ENCODE measurements around the gene SORCS2. TPM values are rescaled to one million over a fixed set of nuclear protein-coding genes. Genes with fewer than 3 reads are reported as not detected.
A peak's percentile ranks its signal among the peaks of the same experiment; 100 is the strongest.

The SORCS2 gene
- polyA plus RNA-seq, 1 of the 3 experiments (the other 2 are of a cell fraction) = 1.6 TPM

GRCh38 chr4:7771056-7771455, 578.7 kb downstream of the SORCS2 start:
- 83% methylated on average over 6 of the region's 6 CpGs for WGBS (ENCODE audit: low lambda C conversion rate)
- Histone ChIP-seq H3K9me2 (no peaks in the 10 kb centered on the region), H3F3A (replicated peaks; ENCODE audit: insufficient read depth) (peaks cover 39% of the 10 kb centered on the region), H3K36me3 (replicated peaks in 1 of 2; ENCODE audit: control insufficient read depth in 1 of 2, insufficient read depth in 2 of 2, low read length in 1 of 2) (peaks cover 87 to 93% of the 10 kb centered on the region in 2 experiments), H3K9me3 (no peaks in the 10 kb centered on the region), H4K20me1 (ENCODE audit: insufficient read depth) (peaks cover 75% of the 10 kb centered on the region), H3K27ac (ENCODE audit: low read depth in 2 of 2, low read length in 1 of 2) (peak overlapping the region in 1 of 2 experiments; percentile 25; a peak in 1 of 4 replicates), H3K79me2 (ENCODE audit: insufficient read depth) (peaks cover 97% of the 10 kb centered on the region), H3K4me3 (ENCODE audit: low read depth in 2 of 2, low read length in 1 of 2) (no peak overlapping the region), H3K27me3 (ENCODE audit: insufficient read depth) (no peaks in the 10 kb centered on the region), H3K4me1 (ENCODE audit: control insufficient read depth in 1 of 2, insufficient read depth in 2 of 2, low read depth in 1 of 2, low read length in 1 of 2) (peaks cover 0 to 27% of the 10 kb centered on the region in 2 experiments; a peak in 1 of 4 replicates), H2AFZ (ENCODE audit: low read depth) (no peak overlapping the region), H3K4me2 (no peak overlapping the region), H3K9ac (no peak overlapping the region)
- ChIA-PET CTCF (interaction anchor here (0.6 to 7.2 kb wide), 25 partner anchors 8 to 579 kb away, joined by 3 to 137 read pairs (median 5); partner anchors contain the start of gene SORCS2), POLR2A (no interaction called here)
- no peak for DNase-seq
- TF ChIP-seq CHD2 (IDR thresholded peaks at IDR 0.05; ENCODE audit: low read length, partially characterized antibody) = no peak
- no peak for TF ChIP-seq ELF1 (IDR thresholded peaks at IDR 0.05)
- no peak for TF ChIP-seq RCOR1 (IDR thresholded peaks at IDR 0.05; ENCODE audit: low read length)
- no peak for TF ChIP-seq JUND (IDR thresholded peaks at IDR 0.05)
- no peak for TF ChIP-seq POLR2AphosphoS5 (IDR thresholded peaks at IDR 0.05; ENCODE audit: low read depth, low read length)
- no peak for TF ChIP-seq TEAD4 (IDR thresholded peaks at IDR 0.05; ENCODE audit: borderline replicate concordance, insufficient read depth)
- TF ChIP-seq SIN3A (IDR thresholded peaks at IDR 0.05; ENCODE audit: borderline replicate concordance, low read depth, low read length) = no peak
- no peak for TF ChIP-seq PBX3 (IDR thresholded peaks at IDR 0.05)
- TF ChIP-seq CTCF (IDR thresholded peaks at IDR 0.05) = no peak
- TF ChIP-seq SMC3 (IDR thresholded peaks at IDR 0.05; ENCODE audit: low read depth, low read length) = no peak
- TF ChIP-seq YY1 (IDR thresholded peaks at IDR 0.05; ENCODE audit: low read depth) = no peak
- TF ChIP-seq EP300 (IDR thresholded peaks at IDR 0.05; ENCODE audit: borderline replicate concordance in 1 of 2, low read depth in 1 of 2, low read length in 1 of 2) = no peak
- TF ChIP-seq RXRA (IDR thresholded peaks at IDR 0.05; ENCODE audit: borderline replicate concordance, low read depth) = no peak
- TF ChIP-seq MEF2A (IDR thresholded peaks at IDR 0.05; ENCODE audit: borderline replicate concordance, low read depth) = no peak
- no peak for TF ChIP-seq TAF1 (IDR thresholded peaks at IDR 0.05; ENCODE audit: borderline replicate concordance, low read depth, low read length)
- TF ChIP-seq NFIC (IDR thresholded peaks at IDR 0.05; ENCODE audit: borderline replicate concordance) = no peak
- TF ChIP-seq GATA2 (CRISPR knock-in tag; IDR thresholded peaks at IDR 0.05) = no peak
- no peak for TF ChIP-seq FOXM1 (IDR thresholded peaks at IDR 0.05; ENCODE audit: low read depth)
- no peak for TF ChIP-seq MAX (IDR thresholded peaks at IDR 0.05; ENCODE audit: low read depth)

Data from SK-N-SH (cell line).